ENCODE measurements around the gene ARRDC2.

DNA sequence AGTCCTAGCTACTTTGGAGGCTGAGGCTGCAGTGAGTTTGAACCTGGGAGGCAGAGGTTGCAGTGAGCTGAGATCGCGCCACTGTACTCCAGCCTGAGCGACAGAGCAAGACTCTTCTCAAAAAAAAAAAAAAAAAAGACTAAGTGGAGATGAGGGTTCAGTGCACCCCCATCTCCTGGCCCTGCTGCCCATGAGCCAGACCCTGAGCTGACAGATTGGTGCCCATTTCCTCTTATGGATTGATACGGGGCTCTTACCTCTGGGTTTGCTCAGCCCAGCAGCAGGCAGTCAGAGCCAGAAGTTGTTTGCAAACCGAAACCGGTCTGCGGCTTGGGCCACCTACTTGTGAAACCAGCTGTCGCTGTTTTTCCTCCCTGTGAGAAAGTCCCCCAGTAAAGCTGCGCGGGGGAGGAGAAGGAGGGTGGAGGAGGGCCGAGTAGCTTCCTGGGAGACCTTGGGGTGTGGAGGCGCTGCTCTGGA is 36.9 kb downstream of the ARRDC2 start:
- TF ChIP-seq, protein P1, sequence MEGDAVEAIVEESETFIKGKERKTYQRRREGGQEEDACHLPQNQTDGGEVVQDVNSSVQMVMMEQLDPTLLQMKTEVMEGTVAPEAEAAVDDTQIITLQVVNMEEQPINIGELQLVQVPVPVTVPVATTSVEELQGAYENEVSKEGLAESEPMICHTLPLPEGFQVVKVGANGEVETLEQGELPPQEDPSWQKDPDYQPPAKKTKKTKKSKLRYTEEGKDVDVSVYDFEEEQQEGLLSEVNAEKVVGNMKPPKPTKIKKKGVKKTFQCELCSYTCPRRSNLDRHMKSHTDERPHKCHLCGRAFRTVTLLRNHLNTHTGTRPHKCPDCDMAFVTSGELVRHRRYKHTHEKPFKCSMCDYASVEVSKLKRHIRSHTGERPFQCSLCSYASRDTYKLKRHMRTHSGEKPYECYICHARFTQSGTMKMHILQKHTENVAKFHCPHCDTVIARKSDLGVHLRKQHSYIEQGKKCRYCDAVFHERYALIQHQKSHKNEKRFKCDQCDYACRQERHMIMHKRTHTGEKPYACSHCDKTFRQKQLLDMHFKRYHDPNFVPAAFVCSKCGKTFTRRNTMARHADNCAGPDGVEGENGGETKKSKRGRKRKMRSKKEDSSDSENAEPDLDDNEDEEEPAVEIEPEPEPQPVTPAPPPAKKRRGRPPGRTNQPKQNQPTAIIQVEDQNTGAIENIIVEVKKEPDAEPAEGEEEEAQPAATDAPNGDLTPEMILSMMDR (conservative IDR thresholded peaks at IDR 0.05; ENCODE audit: low read depth, low read length) = no peak
- no peak for TF ChIP-seq EZH2 (IDR thresholded peaks at IDR 0.05; ENCODE audit: low read length, unreplicated experiment)
- TF ChIP-seq EZH2phosphoT487 (IDR thresholded peaks at IDR 0.05; ENCODE audit: borderline replicate concordance, low read length) = no peak

All from PC-3 (cell line).